Activated CD4-positive, alpha-beta T cell treated with anti-CD3 and anti-CD28 coated beads, Interleukin-2, amount 50 U/mL, for 24 hours (primary cell): ENCODE results near the gene CDC42EP4.
"Not testable (repeated sequence)": the region's sequence is repeated elsewhere in the genome, so short reads cannot be mapped to it uniquely, and the experiment has no call there.

ENCODE experiments used
- DNase-seq, 2 donors: peaks; one replicate each; pipeline ENCODE4 v3.0.0-alpha.2; 2020; ENCODE audit warnings: low read depth in 1 of 2, low spot score in 1 of 2

CDC42EP4 gene

GRCh38 chr17:73282629-73283028, 29.2 kb downstream of the CDC42EP4 start:
- DNase-seq = no peak

- DNase-seq = no peak
These were observed 29.9 kb downstream of the CDC42EP4 start for GRCh38 chr17:73281928-73282327.

- DNase-seq = no peak
These were observed 31.6 kb downstream of the CDC42EP4 start for GRCh38 chr17:73280191-73280590.

- no peak for DNase-seq
These were observed 32.1 kb downstream of the CDC42EP4 start for GRCh38 chr17:73279704-73280103.

GRCh38 chr17:73278465-73279453, 33.0 kb downstream of the CDC42EP4 start:
- no peak for DNase-seq

- no peak for DNase-seq
These were observed 33.7 kb downstream of the CDC42EP4 start for GRCh38 chr17:73278049-73278464.

GRCh38 chr17:73274490-73274889, 37.3 kb downstream of the CDC42EP4 start:
- no peak for DNase-seq

- no peak for DNase-seq
These were observed 38.9 kb downstream of the CDC42EP4 start for GRCh38 chr17:73272906-73273218.

- no peak for DNase-seq
These were observed 40.7 kb downstream of the CDC42EP4 start for GRCh38 chr17:73271072-73271471.

GRCh38 chr17:73269791-73270190, 42.0 kb downstream of the CDC42EP4 start:
- DNase-seq = no peak

- DNase-seq = no peak
These were observed 42.5 kb downstream of the CDC42EP4 start for GRCh38 chr17:73269329-73269615.

GRCh38 chr17:73268582-73269328, 43.0 kb downstream of the CDC42EP4 start:
- DNase-seq = no peak

- no peak for DNase-seq
These were observed 43.9 kb downstream of the CDC42EP4 start for GRCh38 chr17:73267648-73268537.

- DNase-seq = no peak
These were observed 45.0 kb downstream of the CDC42EP4 start for GRCh38 chr17:73266796-73267195.

GRCh38 chr17:73265646-73266640, 45.9 kb downstream of the CDC42EP4 start:
- DNase-seq = no peak

- DNase-seq = not testable (repeated sequence)
These were observed 47.4 kb downstream of the CDC42EP4 start for GRCh38 chr17:73264448-73264847.

- no peak for DNase-seq
These were observed 48.8 kb downstream of the CDC42EP4 start for GRCh38 chr17:73262676-73263642.

- no peak for DNase-seq
These were observed 49.7 kb downstream of the CDC42EP4 start for GRCh38 chr17:73261952-73262675.

GRCh38 chr17:73261617-73261951, 50.2 kb downstream of the CDC42EP4 start, which contains the start of gene CPSF4L:
Gene CPSF4L, minus strand, starts transcription at chr17:73261880. Its CDS starts 62 bp downstream, at chr17:73261818.
- no peak for DNase-seq
